ENCODE data around the gene CNNM4. TPM values are rescaled to one million over a fixed set of nuclear protein-coding genes. Genes with fewer than 3 reads are reported as not detected.

The CNNM4 gene
- total RNA-seq, 2 experiments from 2014 or later = 5.6 to 6.0 TPM

DNA sequence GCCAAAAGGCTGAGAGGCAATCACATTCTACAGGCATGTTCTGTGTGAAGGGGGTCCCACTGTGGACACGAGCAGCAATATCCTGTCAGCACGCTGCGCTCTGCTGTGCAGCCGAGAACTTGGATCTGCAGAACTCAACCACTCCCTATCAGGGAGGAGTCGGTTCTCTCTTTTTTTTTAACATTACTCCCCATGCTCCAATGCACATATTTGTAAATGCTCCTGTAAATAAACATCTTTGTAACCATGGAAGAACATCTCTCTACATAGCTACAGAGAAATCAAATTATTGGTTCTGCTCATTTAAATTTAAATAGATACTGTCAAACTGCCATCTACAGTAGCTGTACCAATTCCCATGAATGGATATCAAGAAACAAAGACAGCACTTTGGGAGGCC lies 86.1 kb downstream of the CNNM4 start:
- Mint-ChIP-seq H3K4me3 (no peak overlapping the region), H3K27ac (no peak overlapping the region), H3K36me3 (ENCODE audit: low read depth) (peaks cover 14% of the 10 kb centered on the region), H3K27me3 (ENCODE audit: low read depth) (no peaks in the 10 kb centered on the region), H3K9me3 (no peaks in the 10 kb centered on the region), H3K4me1 (ENCODE audit: low read depth) (no peaks in the 10 kb centered on the region)
- CTCF ChIA-PET = no interaction called here
- no peak for DNase-seq
- intact Hi-C loops (cut with micrococcal nuclease) = no loop called here

GRCh38 chr2:96847586-96847985 lies 86.9 kb downstream of the CNNM4 start:
- H3K4me1 Mint-ChIP-seq (ENCODE audit: low read depth) = no peaks in the 10 kb centered on the region
- CTCF ChIA-PET = interaction anchor here (0.6 to 2.1 kb wide), 3 partner anchors 10 to 103 kb away, joined by 3 to 9 read pairs (median 4); partner anchors contain the start of gene ANKRD39
- no peaks in the 10 kb centered on the region for H3K9me3 Mint-ChIP-seq
- H3K36me3 Mint-ChIP-seq (ENCODE audit: low read depth) = peaks cover 15% of the 10 kb centered on the region
- H3K27me3 Mint-ChIP-seq (ENCODE audit: low read depth) = no peaks in the 10 kb centered on the region
- no peak for DNase-seq
- intact Hi-C loops (cut with micrococcal nuclease) = no loop called here
- H3K27ac Mint-ChIP-seq = no peak overlapping the region
- no peak overlapping the region for H3K4me3 Mint-ChIP-seq

DNA sequence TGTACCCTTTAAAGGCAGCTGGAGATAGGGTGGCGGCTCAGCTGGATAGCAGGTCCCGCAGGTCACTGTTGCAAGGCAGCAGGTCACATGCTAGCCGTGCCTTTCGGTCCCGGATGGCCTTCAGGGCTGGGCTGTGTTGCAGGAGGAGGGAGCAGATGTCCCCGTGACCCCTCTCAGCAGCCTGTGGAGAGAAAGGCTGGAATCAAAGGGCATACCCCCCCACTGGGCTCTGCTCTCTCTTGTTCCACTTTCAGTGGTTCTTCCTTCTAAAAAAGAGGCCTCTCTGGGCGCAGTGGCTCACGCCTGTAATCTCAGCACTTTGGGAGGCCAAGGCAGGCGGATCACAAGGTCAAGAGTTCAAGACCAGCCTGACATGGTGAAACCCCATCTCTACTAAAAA lies 87.6 kb downstream of the CNNM4 start:
- CTCF ChIA-PET = interaction anchor here (2.1 kb wide), 1 partner anchor 10 kb away, joined by 9 read pairs; the partner anchor contains the start of gene ANKRD39
- H3K4me3 Mint-ChIP-seq = no peak overlapping the region
- intact Hi-C loops (cut with micrococcal nuclease) = no loop called here

DNA sequence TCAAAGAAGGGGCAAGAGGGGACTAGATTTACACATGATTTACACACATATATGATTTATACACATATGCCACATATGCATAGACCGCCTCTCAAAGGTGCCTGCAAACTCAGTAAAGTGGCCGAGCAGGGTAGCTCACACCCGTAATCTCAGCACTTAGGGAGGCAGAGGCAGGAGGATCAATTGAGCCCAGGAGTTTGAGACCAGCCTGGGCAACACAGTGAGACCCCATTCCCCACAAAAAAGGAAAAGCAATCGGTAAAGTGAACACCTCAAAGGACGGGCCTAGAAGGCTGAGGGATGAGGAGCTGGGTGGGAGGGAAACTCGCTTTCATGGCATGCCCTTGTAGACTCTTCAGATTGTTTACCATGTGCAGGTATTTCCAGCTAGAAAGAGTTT lies 92.0 kb downstream of the CNNM4 start:
- Mint-ChIP-seq H3K4me3 (no peak overlapping the region), H3K4me1 (ENCODE audit: low read depth) (peaks cover 16% of the 10 kb centered on the region), H3K27ac (no peak overlapping the region), H3K36me3 (ENCODE audit: low read depth) (peaks cover 21% of the 10 kb centered on the region), H3K27me3 (ENCODE audit: low read depth) (no peaks in the 10 kb centered on the region), H3K9me3 (no peaks in the 10 kb centered on the region)
- no peak for DNase-seq
- intact Hi-C loops (cut with micrococcal nuclease) = no loop called here
- CTCF ChIA-PET = interaction anchor here (0.9 to 2.6 kb wide), 2 partner anchors 89 to 98 kb away, joined by 5 to 22 read pairs; no protein-coding TSS in a partner anchor

More for the DNA sequence above, 87.6 kb downstream of the CNNM4 start:
- Mint-ChIP-seq H3K4me1 (ENCODE audit: low read depth) (no peaks in the 10 kb centered on the region), H3K9me3 (no peaks in the 10 kb centered on the region), H3K27me3 (ENCODE audit: low read depth) (no peaks in the 10 kb centered on the region), H3K36me3 (ENCODE audit: low read depth) (peaks cover 21% of the 10 kb centered on the region), H3K27ac (no peak overlapping the region)
- no peak for DNase-seq

DNA sequence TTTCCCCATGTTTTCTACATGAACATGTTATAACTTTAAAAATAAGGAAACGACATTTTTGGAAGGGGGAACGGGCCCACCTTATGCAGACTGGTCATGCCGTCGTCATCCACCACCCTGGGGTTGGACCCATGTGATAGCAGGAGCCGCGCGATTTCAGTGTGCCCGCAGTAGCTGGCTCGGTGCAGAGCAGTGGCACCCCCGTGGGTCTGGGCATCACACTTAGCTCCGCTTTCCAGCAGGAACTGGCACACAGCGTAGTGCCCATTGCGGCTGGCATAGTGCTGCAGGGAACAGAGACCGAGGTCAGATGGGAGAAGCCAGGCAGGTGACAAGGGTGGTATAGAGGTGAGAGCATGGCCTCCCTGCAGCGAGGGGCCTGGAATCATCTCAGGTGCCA lies 92.6 kb downstream of the CNNM4 start:
- Mint-ChIP-seq H3K4me3 (no peak overlapping the region), H3K4me1 (ENCODE audit: low read depth) (peaks cover 16% of the 10 kb centered on the region), H3K27ac (no peak overlapping the region), H3K36me3 (ENCODE audit: low read depth) (peaks cover 21% of the 10 kb centered on the region), H3K27me3 (ENCODE audit: low read depth) (no peaks in the 10 kb centered on the region), H3K9me3 (no peaks in the 10 kb centered on the region)
- DNase-seq = no peak
- intact Hi-C loops (cut with micrococcal nuclease) = no loop called here
- CTCF ChIA-PET = interaction anchor here (2.6 kb wide), 1 partner anchor 98 kb away, joined by 22 read pairs; no protein-coding TSS in a partner anchor

- H3K27ac Mint-ChIP-seq = peak overlapping the region; percentile 71
- CTCF ChIA-PET = interaction anchor here (0.6 to 10.4 kb wide), 39 partner anchors 8 to 264 kb away, joined by 3 to 214 read pairs (median 5); partner anchors contain the start of genes ANKRD23 and ANKRD36
- peaks cover 16% of the 10 kb centered on the region for H3K36me3 Mint-ChIP-seq (ENCODE audit: low read depth)
- H3K4me1 Mint-ChIP-seq (ENCODE audit: low read depth) = peaks cover 34% of the 10 kb centered on the region
- intact Hi-C loops (cut with micrococcal nuclease) = loop anchor here (5.0 kb wide), 2 partner anchors 95 to 220 kb away; partner anchors contain the start of genes CNNM4 and KANSL3
- DNase-seq = peak; percentile 65
- no peaks in the 10 kb centered on the region for H3K9me3 Mint-ChIP-seq
- H3K4me3 Mint-ChIP-seq = peak overlapping the region; percentile 86
- H3K27me3 Mint-ChIP-seq (ENCODE audit: low read depth) = no peaks in the 10 kb centered on the region
These were observed 96.3 kb downstream of the CNNM4 start for GRCh38 chr2:96856776-96857666.

- H3K27ac Mint-ChIP-seq = peak within 1 kb of the TSS; percentile 71
- peaks cover 14% of the 10 kb centered on the region for H3K36me3 Mint-ChIP-seq (ENCODE audit: low read depth)
- H3K4me1 Mint-ChIP-seq (ENCODE audit: low read depth) = peaks cover 34% of the 10 kb centered on the region
- CTCF ChIA-PET = interaction anchor here (0.6 to 10.4 kb wide), 39 partner anchors 9 to 265 kb away, joined by 3 to 214 read pairs (median 5); partner anchors contain the start of genes ANKRD23 and ANKRD36
- H3K4me3 Mint-ChIP-seq = peak within 1 kb of the TSS; percentile 86
- no peaks in the 10 kb centered on the region for H3K9me3 Mint-ChIP-seq
- H3K27me3 Mint-ChIP-seq (ENCODE audit: low read depth) = no peaks in the 10 kb centered on the region
- DNase-seq = peak; percentile 99
- intact Hi-C loops (cut with micrococcal nuclease) = loop anchor here (1.0 to 5.0 kb wide), 8 partner anchors 9 to 254 kb away; partner anchors contain the start of genes CNNM3, CNNM4 and KANSL3
These were observed 97.1 kb downstream of the CNNM4 start, which contains the start of gene ANKRD39 for GRCh38 chr2:96857667-96858372. Gene ANKRD39 (minus strand): TSS chr2:96858016. CDS start chr2:96857987, 29 bp downstream.

DNA sequence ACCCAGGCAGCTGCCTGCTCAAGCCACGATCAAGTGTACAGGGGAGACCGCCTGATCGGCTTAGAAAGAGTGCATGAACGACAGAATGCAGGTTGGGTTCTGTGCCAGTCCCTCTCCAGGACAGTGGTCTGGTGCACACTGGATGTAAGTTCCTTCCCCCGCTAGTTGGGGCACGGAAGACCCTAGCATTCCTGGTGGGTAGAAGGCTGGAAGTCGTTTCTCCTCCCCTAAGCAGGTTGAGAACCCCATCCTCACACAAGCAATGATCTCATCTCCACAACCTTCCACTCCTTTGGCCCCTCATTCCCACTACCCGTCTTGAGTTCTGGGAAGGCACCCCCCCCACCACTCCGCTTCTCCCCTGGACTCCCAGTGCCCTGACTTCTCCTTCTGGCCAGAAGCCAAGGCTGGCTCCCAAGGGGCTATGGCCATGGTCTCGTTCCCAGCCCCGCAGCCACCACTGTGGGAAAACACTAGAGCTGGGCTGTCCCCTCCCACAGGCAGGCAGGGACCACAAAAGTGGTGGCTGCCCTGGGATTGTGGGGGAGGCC lies 98.5 kb downstream of the CNNM4 start:
- DNase-seq = no peak
- Mint-ChIP-seq H3K9me3 (no peaks in the 10 kb centered on the region), H3K27ac (no peak overlapping the region), H3K27me3 (ENCODE audit: low read depth) (no peaks in the 10 kb centered on the region), H3K36me3 (ENCODE audit: low read depth) (peaks cover 7% of the 10 kb centered on the region), H3K4me3 (peak overlapping the region; percentile 86), H3K4me1 (ENCODE audit: low read depth) (peaks cover 33% of the 10 kb centered on the region)
- intact Hi-C loops (cut with micrococcal nuclease) = loop anchor here (5.0 kb wide), 2 partner anchors 97 to 222 kb away; partner anchors contain the start of genes CNNM4 and KANSL3
- CTCF ChIA-PET = interaction anchor here (1.9 to 10.4 kb wide), 4 partner anchors 9 to 102 kb away, joined by 14 to 214 read pairs (median 20); no protein-coding TSS in a partner anchor

DNA sequence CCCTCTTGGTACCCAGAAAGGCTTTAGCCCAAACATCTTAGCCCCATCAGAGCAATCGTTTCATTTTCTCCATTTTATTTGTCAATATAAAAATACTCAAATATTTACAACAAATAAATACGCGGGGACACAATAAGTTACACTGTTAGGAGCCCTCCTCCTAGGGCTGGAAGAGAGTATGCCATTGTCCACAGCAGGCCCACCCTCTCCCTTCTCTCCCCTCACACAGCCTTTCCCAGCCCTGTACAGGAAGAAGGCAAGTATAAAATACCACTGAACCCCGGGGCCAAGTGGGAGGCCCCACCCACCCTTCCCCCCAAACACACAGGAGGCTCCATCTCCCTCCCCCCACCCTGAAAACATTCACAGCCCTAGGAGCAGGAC lies 99.0 kb downstream of the CNNM4 start:
- Mint-ChIP-seq H3K9me3 (no peaks in the 10 kb centered on the region), H3K4me1 (ENCODE audit: low read depth) (peaks cover 31% of the 10 kb centered on the region), H3K27me3 (ENCODE audit: low read depth) (no peaks in the 10 kb centered on the region), H3K36me3 (ENCODE audit: low read depth) (peaks cover 4% of the 10 kb centered on the region), H3K27ac (no peak overlapping the region), H3K4me3 (no peak overlapping the region)
- CTCF ChIA-PET = interaction anchor here (0.6 to 10.4 kb wide), 2 partner anchors 10 to 92 kb away, joined by 5 to 214 read pairs; no protein-coding TSS in a partner anchor
- intact Hi-C loops (cut with micrococcal nuclease) = loop anchor here (5.0 kb wide), 2 partner anchors 97 to 222 kb away; partner anchors contain the start of genes CNNM4 and KANSL3
- DNase-seq = no peak

DNA sequence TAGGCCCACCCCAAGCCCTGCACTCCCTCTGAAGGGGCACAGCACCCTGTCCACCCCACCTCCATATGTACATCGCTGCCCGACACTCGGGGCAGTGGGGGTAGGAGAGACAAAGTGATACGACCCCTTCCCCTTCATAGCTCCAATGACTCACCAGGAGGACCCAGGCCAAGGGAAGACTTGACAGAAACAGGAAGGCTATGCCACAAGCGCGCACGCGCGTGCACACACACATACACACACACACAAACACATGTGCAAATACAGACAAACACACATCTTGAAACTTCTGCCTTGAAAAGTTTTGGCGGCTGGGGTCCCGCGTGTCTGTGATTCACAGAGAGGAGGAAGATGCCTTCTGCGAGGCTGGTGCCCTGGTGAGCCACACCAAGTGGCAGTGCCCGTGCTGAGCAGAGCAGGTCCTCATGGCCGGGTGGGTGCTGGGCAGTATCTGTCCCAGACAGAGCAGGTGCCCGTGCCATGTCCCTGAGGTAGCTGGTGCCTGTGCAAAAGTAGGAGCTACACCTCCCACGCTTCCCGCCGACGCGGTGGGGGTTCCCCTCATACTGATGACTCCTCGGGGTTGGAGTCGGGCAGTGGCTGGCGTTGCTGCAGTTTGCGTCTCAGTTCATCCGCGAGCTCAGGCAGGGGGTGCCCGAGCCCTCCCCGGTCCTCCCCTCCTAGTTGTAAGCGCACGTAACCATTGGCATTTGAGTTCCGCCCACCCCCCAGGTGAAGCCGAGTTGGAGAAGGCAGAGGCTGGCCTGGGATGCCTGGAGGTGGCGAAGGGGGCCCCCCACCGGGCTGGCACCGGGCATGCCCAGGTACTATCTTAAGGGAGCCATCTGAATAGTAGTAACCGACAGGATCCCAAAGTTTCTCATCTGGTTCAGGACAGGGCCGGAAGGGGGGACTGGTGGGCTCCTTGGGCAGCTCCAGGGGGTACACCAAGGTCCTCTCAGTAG lies 99.6 kb downstream of the CNNM4 start:
- Mint-ChIP-seq H3K4me1 (ENCODE audit: low read depth) (peaks cover 28% of the 10 kb centered on the region), H3K9me3 (no peaks in the 10 kb centered on the region), H3K27me3 (ENCODE audit: low read depth) (no peaks in the 10 kb centered on the region), H3K27ac (peak overlapping the region; percentile 4), H3K36me3 (ENCODE audit: low read depth) (peaks cover 4% of the 10 kb centered on the region), H3K4me3 (no peak overlapping the region)
- DNase-seq = peak; percentile 76
- intact Hi-C loops (cut with micrococcal nuclease) = no loop called here
- CTCF ChIA-PET = interaction anchor here (0.6 to 10.4 kb wide), 4 partner anchors 9 to 101 kb away, joined by 3 to 214 read pairs (median 6); no protein-coding TSS in a partner anchor

GRCh38 chr2:96861074-96861473 lies 100.4 kb downstream of the CNNM4 start:
- Mint-ChIP-seq H3K27ac (no peak overlapping the region), H3K9me3 (no peaks in the 10 kb centered on the region), H3K27me3 (ENCODE audit: low read depth) (no peaks in the 10 kb centered on the region), H3K4me3 (no peak overlapping the region), H3K36me3 (ENCODE audit: low read depth) (peaks cover 4% of the 10 kb centered on the region), H3K4me1 (ENCODE audit: low read depth) (peaks cover 27% of the 10 kb centered on the region)
- DNase-seq = no peak
- CTCF ChIA-PET = interaction anchor here (0.7 to 10.4 kb wide), 3 partner anchors 78 to 100 kb away, joined by 3 to 214 read pairs (median 7); no protein-coding TSS in a partner anchor
- intact Hi-C loops (cut with micrococcal nuclease) = no loop called here
